ENCODE data around the gene ZNF576.

DNA sequence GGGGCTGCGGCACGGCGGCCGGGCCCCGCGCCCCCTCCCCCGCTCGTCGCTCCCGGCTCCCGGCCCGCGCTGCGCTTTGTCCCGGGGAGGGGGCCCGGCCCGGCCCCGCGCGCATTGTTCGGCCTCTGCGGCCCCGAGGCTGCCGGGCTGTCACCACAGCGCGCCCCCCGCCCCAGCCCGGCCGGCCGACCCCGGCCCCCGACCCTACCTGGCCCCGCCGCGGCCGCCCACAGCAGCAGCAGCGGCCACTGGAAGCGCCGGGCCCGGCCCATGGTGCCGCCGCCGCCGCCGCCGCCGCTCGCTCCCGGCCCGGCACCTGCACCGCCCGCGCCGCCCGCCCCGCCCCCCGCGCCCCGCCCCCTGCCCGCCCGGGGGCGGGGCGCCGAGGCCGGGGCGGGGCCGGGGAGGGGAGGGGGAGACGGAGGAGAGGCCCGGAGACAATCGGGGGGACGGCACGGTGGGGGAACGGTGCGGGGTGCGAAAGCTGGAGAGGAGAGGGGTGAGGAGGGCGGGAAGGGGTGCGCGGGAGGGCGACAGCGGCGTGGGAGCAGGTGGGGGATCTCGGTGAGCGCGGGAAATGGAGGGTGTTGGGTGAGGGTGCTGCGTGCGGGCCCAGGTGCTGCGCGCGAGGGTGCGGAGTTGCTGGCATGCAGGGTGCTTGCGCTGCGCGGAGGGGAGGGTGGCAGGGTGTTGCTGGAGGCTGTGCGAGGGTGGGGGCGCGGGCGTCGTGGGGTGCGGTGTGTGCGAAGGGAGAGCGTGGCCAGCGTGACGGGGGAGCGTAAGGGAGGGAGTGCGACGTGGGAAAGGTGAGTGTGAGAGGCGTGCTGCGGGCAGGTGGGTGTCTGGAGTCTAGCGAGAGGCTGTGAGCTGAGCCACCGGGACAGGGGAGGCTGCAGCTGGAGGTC lies 43.4 kb downstream of the ZNF576 start, which contains the start of gene CADM4:
- TF ChIP-seq, protein P1, sequence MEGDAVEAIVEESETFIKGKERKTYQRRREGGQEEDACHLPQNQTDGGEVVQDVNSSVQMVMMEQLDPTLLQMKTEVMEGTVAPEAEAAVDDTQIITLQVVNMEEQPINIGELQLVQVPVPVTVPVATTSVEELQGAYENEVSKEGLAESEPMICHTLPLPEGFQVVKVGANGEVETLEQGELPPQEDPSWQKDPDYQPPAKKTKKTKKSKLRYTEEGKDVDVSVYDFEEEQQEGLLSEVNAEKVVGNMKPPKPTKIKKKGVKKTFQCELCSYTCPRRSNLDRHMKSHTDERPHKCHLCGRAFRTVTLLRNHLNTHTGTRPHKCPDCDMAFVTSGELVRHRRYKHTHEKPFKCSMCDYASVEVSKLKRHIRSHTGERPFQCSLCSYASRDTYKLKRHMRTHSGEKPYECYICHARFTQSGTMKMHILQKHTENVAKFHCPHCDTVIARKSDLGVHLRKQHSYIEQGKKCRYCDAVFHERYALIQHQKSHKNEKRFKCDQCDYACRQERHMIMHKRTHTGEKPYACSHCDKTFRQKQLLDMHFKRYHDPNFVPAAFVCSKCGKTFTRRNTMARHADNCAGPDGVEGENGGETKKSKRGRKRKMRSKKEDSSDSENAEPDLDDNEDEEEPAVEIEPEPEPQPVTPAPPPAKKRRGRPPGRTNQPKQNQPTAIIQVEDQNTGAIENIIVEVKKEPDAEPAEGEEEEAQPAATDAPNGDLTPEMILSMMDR (IDR thresholded peaks at IDR 0.05; ENCODE audit: insufficient read depth, low read length, poor library complexity, severe bottlenecking), result no peak
- TF ChIP-seq EZH2phosphoT487 (conservative IDR thresholded peaks at IDR 0.05; ENCODE audit: low read length), result no peak

Data from SU-DHL-6 (cell line).